AG09319 (cell line): ENCODE results near the gene RCAN2.

Source experiments
- DNase-seq: peaks from one replicate; pipeline ENCODE4 v3.0.0-alpha.2; 2010; ENCODE audit warnings: low read depth; ENCODE audit errors: extremely low read depth
- CTCF ChIP-seq: IDR thresholded peaks from 2 replicates; pipeline ENCODE4 v1.5.1; 2011; ENCODE audit warnings: low read depth, mild to moderate bottlenecking, inconsistent platforms, low read length, moderate library complexity

The RCAN2 gene

GRCh38 chr6:46507426-46507825 is 16.2 kb upstream of the RCAN2 start:
- TF ChIP-seq CTCF: no peak
- no peak for DNase-seq

- TF ChIP-seq CTCF: no peak
- DNase-seq: no peak
Observed at GRCh38 chr6:46505693-46506512, 14.7 kb upstream of the RCAN2 start.

- DNase-seq: no peak
- TF ChIP-seq CTCF: no peak
Observed at GRCh38 chr6:46504242-46504641, 13.0 kb upstream of the RCAN2 start.

- DNase-seq: no peak
- no peak for TF ChIP-seq CTCF
Observed at GRCh38 chr6:46502486-46503119, 11.4 kb upstream of the RCAN2 start.

GRCh38 chr6:46501136-46502089 is 10.2 kb upstream of the RCAN2 start:
- DNase-seq: no peak

GRCh38 chr6:46500382-46500781 is 9.1 kb upstream of the RCAN2 start:
- DNase-seq: no peak
- TF ChIP-seq CTCF: no peak

More at GRCh38 chr6:46501136-46502089, 10.2 kb upstream of the RCAN2 start:
- TF ChIP-seq CTCF: no peak
